Activated effector memory CD4-positive, alpha-beta T cell treated with Interleukin-2 at 50 U/mL for 16 hours (primary cell): ENCODE data around the gene PPRC1.

Experiments
- DNase-seq: peaks from one replicate; pipeline ENCODE4 v3.0.0-alpha.2; 2020

Gene PPRC1

GRCh38 chr10:102119417-102120141 lies 13.3 kb upstream of the PPRC1 start:
- peak; percentile 31 for DNase-seq

GRCh38 chr10:102120142-102120990 lies 12.5 kb upstream of the PPRC1 start, which contains the start of gene LDB1:
Gene LDB1, minus strand, starts transcription at chr10:102120368. Its CDS starts 258 bp downstream, at chr10:102120110.
- DNase-seq: peak; percentile 63

GRCh38 chr10:102120991-102121738 lies 11.7 kb upstream of the PPRC1 start:
- no peak for DNase-seq

- DNase-seq: no peak
Measured at GRCh38 chr10:102121739-102122372, 11.0 kb upstream of the PPRC1 start.

GRCh38 chr10:102122450-102122849 lies 10.4 kb upstream of the PPRC1 start:
- no peak for DNase-seq

GRCh38 chr10:102123223-102123622 lies 9.6 kb upstream of the PPRC1 start:
- no peak for DNase-seq

- DNase-seq: no peak
Measured at GRCh38 chr10:102131286-102132170, 1.3 kb upstream of the PPRC1 start.

GRCh38 chr10:102132193-102132562 lies 662 bp upstream of the PPRC1 start:
- DNase-seq: no peak

GRCh38 chr10:102133373-102134195 lies 744 bp downstream of the PPRC1 start:
- no peak for DNase-seq

GRCh38 chr10:102134416-102134815 lies 1.6 kb downstream of the PPRC1 start:
- DNase-seq: no peak

GRCh38 chr10:102135956-102136526 lies 3.2 kb downstream of the PPRC1 start:
- no peak for DNase-seq

- no peak for DNase-seq
Measured at GRCh38 chr10:102139281-102140110, 6.7 kb downstream of the PPRC1 start.

GRCh38 chr10:102140218-102140617 lies 7.4 kb downstream of the PPRC1 start:
- DNase-seq: no peak

- no peak for DNase-seq
Measured at GRCh38 chr10:102140913-102141540, 8.2 kb downstream of the PPRC1 start.

- DNase-seq: no peak
Measured at GRCh38 chr10:102141583-102142107, 8.8 kb downstream of the PPRC1 start.

- no peak for DNase-seq
Measured at GRCh38 chr10:102146971-102147428, 14.2 kb downstream of the PPRC1 start.

- DNase-seq: no peak
Measured at GRCh38 chr10:102147561-102147960, 14.7 kb downstream of the PPRC1 start.

- no peak for DNase-seq
Measured at GRCh38 chr10:102148275-102148674, 15.4 kb downstream of the PPRC1 start.
